Brain microvascular endothelial cell (primary cell): ENCODE data around the gene PROZ.
A peak's percentile ranks its signal among the peaks of the same experiment; 100 is the strongest.

Source experiments
- DNase-seq: peaks from one replicate; pipeline ENCODE4 v3.0.0-alpha.2; 2020
- H3K27ac ChIP-seq: fragments of 250-450 bp; sonication (Bioruptor Pico); 2 replicates; pipeline ENCODE4 v1.5.1; 2020; ENCODE audit warnings: mild to moderate bottlenecking, moderate library complexity
- H3K27me3 ChIP-seq: fragments of 250-450 bp; sonication (Bioruptor Pico); replicated peaks from 2 replicates; pipeline ENCODE4 v1.5.1; 2020; ENCODE audit warnings: mild to moderate bottlenecking
- H3K36me3 ChIP-seq: fragments of 250-450 bp; sonication (Bioruptor Pico); replicated peaks from 2 replicates; pipeline ENCODE4 v1.5.1; 2020; ENCODE audit warnings: mild to moderate bottlenecking
- H3K4me3 ChIP-seq: 2 replicates; pipeline ENCODE4 v1.5.1; 2011; ENCODE audit warnings: low read depth, mild to moderate bottlenecking, control low read depth, low read length, moderate library complexity
- in situ Hi-C: cut with HindIII; loops from 2 replicates; pipeline ENCODE4 v1.10.0; 2017; ENCODE audit warnings: low sequenced_read_pairs, low pct_ligation_motif_present
- TF ChIP-seq, protein P1 (sequence below): IDR thresholded peaks from 2 replicates; pipeline ENCODE4 v1.5.1; 2011; ENCODE audit warnings: low read depth, mild to moderate bottlenecking, moderate library complexity, low read length, control low read depth, inconsistent platforms; ENCODE audit errors: missing control alignments

Gene PROZ

GRCh38 chr13:113152984-113153809 is 5.3 kb upstream of the PROZ start:
- DNase-seq, result no peak
- H3K4me3 ChIP-seq, result peak overlapping the region; percentile 47
- in situ Hi-C loops, result no loop called here
- no peaks in the 10 kb centered on the region for H3K27me3 ChIP-seq
- TF ChIP-seq, protein P1, sequence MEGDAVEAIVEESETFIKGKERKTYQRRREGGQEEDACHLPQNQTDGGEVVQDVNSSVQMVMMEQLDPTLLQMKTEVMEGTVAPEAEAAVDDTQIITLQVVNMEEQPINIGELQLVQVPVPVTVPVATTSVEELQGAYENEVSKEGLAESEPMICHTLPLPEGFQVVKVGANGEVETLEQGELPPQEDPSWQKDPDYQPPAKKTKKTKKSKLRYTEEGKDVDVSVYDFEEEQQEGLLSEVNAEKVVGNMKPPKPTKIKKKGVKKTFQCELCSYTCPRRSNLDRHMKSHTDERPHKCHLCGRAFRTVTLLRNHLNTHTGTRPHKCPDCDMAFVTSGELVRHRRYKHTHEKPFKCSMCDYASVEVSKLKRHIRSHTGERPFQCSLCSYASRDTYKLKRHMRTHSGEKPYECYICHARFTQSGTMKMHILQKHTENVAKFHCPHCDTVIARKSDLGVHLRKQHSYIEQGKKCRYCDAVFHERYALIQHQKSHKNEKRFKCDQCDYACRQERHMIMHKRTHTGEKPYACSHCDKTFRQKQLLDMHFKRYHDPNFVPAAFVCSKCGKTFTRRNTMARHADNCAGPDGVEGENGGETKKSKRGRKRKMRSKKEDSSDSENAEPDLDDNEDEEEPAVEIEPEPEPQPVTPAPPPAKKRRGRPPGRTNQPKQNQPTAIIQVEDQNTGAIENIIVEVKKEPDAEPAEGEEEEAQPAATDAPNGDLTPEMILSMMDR, result no peak
- no peaks in the 10 kb centered on the region for H3K36me3 ChIP-seq
- peak overlapping the region; percentile 42 for H3K27ac ChIP-seq

DNA sequence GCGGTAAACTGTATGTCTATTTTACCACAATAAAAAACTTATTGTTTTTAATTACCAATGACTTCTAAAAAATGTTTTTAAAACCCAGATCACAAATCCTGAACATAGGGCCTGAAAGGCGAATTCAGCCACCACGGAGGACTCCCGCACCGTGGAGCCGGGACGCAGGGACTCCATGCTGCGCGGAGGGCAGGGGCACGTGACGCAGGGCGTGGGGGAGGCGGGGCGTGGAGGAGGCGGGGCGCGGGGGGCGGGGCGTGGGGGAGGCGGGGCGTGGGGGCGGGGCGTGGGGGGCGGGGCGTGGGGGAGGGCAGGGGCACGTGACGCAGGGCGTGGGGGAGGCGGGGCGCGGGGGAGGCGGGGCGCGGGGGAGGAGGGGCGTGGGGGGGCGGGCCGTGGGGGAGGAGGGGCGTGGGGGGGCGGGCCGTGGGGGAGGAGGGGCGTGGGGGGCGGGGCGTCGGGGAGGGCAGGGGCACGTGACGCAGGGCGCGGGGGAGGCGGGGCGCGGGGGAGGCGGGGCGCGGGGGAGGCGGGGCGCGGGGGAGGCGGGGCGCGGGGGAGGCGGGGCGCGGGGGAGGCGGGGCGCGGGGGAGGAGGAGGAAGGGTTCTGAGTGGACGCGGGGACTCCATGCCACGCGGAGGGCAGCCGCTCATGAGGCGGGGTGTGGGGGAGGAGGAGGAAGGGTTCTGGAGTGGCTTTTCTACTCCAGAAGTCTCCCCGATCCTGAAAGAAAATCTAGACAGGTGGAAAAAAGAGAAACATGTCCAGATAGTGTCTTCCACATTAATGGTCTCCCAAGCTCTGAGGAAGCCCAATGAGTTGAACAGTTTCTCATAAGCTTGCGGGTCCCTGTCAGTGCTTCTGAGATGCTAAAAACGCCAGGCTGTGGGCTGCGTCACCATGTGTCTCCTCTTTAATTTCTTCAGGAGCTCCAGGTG is 4.4 kb upstream of the PROZ start:
- Histone ChIP-seq H3K36me3 (no peaks in the 10 kb centered on the region), H3K4me3 (peak overlapping the region; percentile 47), H3K27ac (peak overlapping the region; percentile 42), H3K27me3 (no peaks in the 10 kb centered on the region)
- TF ChIP-seq, protein P1, result no peak
- in situ Hi-C loops, result no loop called here
- DNase-seq, result peak; percentile 38

DNA sequence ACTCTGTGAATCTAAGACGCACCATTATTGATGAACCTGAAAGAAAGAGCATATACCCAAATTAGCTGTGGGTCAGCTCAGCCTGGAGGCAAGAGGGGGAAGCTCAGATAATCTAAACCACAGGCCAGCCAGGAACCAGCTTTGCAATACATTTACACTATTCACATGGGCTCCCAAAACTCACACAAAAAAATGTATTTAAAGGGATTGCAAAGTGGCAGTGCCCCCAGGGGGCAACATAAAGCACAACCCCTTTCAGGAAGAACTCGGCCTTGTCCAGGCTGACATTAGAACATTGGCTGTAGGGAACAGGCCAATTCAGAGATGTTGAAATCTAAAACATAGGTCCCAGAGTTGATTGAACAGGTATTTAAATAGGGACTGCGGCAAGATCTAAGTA is 3.2 kb upstream of the PROZ start:
- DNase-seq, result no peak

GRCh38 chr13:113155982-113156655 is 2.3 kb upstream of the PROZ start:
- Histone ChIP-seq H3K27me3 (no peaks in the 10 kb centered on the region), H3K4me3 (no peak overlapping the region), H3K27ac (no peak overlapping the region), H3K36me3 (no peaks in the 10 kb centered on the region)
- TF ChIP-seq, protein P1, result no peak
- DNase-seq, result no peak
- in situ Hi-C loops, result no loop called here

More for the DNA sequence above, 3.2 kb upstream of the PROZ start:
- no peaks in the 10 kb centered on the region for H3K36me3 ChIP-seq
- in situ Hi-C loops, result no loop called here
- H3K27me3 ChIP-seq, result no peaks in the 10 kb centered on the region
- no peak overlapping the region for H3K4me3 ChIP-seq
- TF ChIP-seq, protein P1, result no peak
- no peak overlapping the region for H3K27ac ChIP-seq

DNA sequence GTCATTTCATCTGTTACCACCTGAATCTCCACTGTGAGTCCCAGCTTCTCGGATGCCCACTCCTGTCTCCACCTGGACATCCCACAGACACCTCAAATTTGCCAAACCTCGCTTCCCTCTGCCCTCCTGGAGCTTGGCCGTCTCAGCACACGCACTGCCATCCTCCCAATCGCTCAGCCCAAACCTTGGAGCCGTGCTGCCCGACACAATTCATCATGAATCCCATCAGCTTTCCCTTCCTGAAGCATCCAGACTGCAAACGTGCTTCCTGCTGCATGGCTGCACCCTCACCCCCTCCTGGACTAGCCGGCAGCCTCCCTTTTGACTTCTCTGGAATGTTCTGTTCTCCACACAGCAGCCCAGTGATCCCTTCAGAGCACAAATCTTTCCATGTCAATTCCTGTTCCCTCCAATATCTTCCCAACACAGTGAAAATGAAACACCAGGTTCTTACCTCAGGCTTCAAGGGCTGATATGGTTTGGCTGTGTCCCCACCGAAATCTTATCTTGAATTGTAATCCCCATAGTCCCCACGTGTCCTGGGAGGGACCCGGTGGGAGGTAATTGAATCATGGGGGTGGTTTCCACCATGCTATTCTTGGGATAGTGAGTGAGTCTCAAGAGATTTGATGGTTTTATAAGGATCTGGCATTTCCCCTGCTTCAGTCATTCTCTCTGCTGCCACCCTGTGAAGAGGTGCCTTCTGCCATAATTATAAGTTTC is 1.1 kb upstream of the PROZ start:
- DNase-seq, result no peak
- Histone ChIP-seq H3K27me3 (no peaks in the 10 kb centered on the region), H3K4me3 (no peak overlapping the region), H3K36me3 (no peaks in the 10 kb centered on the region), H3K27ac (no peak overlapping the region)
- TF ChIP-seq, protein P1, result no peak
- in situ Hi-C loops, result no loop called here
